Suprapubic skin (tissue), 4 donors: Measurements from ENCODE around the gene UBA5. TPM values are rescaled to one million over a fixed set of nuclear protein-coding genes. Genes with fewer than 3 reads are reported as not detected.

Experiments used
- DNase-seq, 2 donors: peaks; one replicate each; pipeline ENCODE4 v3.0.0-alpha.2; 2019; ENCODE audit warnings: low spot score in 2 of 2
- H3K27ac ChIP-seq: fragments of 200-600 bp; sonication (generic); one replicate; pipeline ENCODE4 v1.5.1; 2019
- H3K27me3 ChIP-seq: fragments of 200-600 bp; sonication (generic); one replicate; pipeline ENCODE4 v1.5.1; 2019
- H3K36me3 ChIP-seq: fragments of 200-600 bp; sonication (generic); one replicate; pipeline ENCODE4 v1.5.1; 2019
- H3K4me1 ChIP-seq: fragments of 200-600 bp; sonication (generic); one replicate; pipeline ENCODE4 v1.5.1; 2019
- H3K4me3 ChIP-seq: fragments of 200-600 bp; sonication (generic); one replicate; pipeline ENCODE4 v1.5.1; 2019; ENCODE audit warnings: mild to moderate bottlenecking
- H3K9me3 ChIP-seq: fragments of 200-600 bp; sonication (generic); one replicate; pipeline ENCODE4 v1.5.1; 2019
- EP300 ChIP-seq: sonication (generic); formaldehyde crosslinking; IDR thresholded peaks from one replicate; pipeline ENCODE4 v1.6.1; 2017; ENCODE audit warnings: antibody characterized with exemption
- POLR2A ChIP-seq, 2 donors: fragments of 450-650 bp; IDR thresholded peaks; one replicate each; pipeline ENCODE4 v1.6.1; 2017; ENCODE audit warnings: antibody characterized with exemption in 2 of 2, mild to moderate bottlenecking in 2 of 2, moderate library complexity in 2 of 2
- POLR2AphosphoS5 ChIP-seq, 3 donors: sonication (generic); formaldehyde crosslinking; IDR thresholded peaks; one replicate each; pipeline ENCODE4 v1.6.1; 2017; ENCODE audit warnings: antibody characterized with exemption in 3 of 3
- WGBS: methylation state at CpG from one replicate; pipeline ENCODE4 v1.1.5; 2018; 5-methylcytosine and 5-hydroxymethylcytosine counted together
- total RNA-seq, 4 donors: library from RNA; depleted of rRNA; stranded (reverse); fragments of >200 nt; gene quantifications; one replicate each; pipeline ENCODE4 v1.1.0, GENCODE V29; 2016
- TF ChIP-seq, protein P1 (sequence below), 2 donors: fragments of 200-600 bp in 1 of 2; fragments of 450-650 bp in 1 of 2; sonication (generic) in 1 of 2; IDR thresholded peaks; one replicate each; pipeline ENCODE4 v1.5.1; 2016 to 2019; ENCODE audit warnings: antibody characterized with exemption in 2 of 2, mild to moderate bottlenecking in 1 of 2, moderate library complexity in 1 of 2

The UBA5 gene
- total RNA-seq, 4 donors from 2014 or later: 16.3 to 52.3 (median 27.5) TPM

DNA sequence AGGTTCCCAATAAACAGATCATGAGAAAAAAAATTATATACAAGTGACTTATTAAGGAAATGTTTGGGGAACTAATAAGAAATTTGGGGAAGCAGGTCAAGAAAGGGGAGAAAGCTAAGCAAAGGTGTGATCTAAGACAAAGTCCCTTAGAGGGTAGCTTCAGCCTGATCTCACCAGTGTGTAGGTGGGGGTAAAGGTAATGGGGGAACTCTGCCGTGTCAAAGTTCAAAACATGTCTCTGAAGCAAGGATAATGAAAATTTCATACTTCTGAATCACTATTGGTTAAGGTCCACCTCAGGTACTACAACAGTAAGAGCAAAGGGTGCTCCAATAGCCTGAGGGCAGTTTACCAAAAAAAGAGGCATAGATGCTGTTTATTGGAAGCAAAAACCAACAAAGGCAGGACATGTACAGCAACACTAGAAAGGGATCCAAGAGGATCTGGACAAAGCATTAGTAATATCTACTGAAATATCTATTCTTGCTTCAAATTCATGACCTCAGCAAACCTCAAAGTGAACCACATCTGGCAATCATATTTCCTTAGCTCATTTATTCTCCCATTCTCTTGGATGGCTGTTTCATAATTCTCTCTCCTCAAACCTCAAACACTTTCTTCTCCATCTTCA is 7.4 kb upstream of the UBA5 start:
- DNase-seq: no peak
- no peak overlapping the region for H3K4me3 ChIP-seq
- TF ChIP-seq POLR2A (IDR thresholded peaks at IDR 0.05) (no peak), EP300 (no peak), POLR2AphosphoS5 (IDR thresholded peaks at IDR 0.05) (no peak)
- TF ChIP-seq, protein P1, sequence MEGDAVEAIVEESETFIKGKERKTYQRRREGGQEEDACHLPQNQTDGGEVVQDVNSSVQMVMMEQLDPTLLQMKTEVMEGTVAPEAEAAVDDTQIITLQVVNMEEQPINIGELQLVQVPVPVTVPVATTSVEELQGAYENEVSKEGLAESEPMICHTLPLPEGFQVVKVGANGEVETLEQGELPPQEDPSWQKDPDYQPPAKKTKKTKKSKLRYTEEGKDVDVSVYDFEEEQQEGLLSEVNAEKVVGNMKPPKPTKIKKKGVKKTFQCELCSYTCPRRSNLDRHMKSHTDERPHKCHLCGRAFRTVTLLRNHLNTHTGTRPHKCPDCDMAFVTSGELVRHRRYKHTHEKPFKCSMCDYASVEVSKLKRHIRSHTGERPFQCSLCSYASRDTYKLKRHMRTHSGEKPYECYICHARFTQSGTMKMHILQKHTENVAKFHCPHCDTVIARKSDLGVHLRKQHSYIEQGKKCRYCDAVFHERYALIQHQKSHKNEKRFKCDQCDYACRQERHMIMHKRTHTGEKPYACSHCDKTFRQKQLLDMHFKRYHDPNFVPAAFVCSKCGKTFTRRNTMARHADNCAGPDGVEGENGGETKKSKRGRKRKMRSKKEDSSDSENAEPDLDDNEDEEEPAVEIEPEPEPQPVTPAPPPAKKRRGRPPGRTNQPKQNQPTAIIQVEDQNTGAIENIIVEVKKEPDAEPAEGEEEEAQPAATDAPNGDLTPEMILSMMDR (IDR thresholded peaks at IDR 0.05): no peak
- 84% methylated on average over 1 of the region's 1 CpG for WGBS
- H3K27ac ChIP-seq: no peak overlapping the region
- no peaks in the 10 kb centered on the region for H3K27me3 ChIP-seq
- peaks cover 5% of the 10 kb centered on the region for H3K4me1 ChIP-seq
- H3K36me3 ChIP-seq: no peaks in the 10 kb centered on the region
- no peaks in the 10 kb centered on the region for H3K9me3 ChIP-seq

DNA sequence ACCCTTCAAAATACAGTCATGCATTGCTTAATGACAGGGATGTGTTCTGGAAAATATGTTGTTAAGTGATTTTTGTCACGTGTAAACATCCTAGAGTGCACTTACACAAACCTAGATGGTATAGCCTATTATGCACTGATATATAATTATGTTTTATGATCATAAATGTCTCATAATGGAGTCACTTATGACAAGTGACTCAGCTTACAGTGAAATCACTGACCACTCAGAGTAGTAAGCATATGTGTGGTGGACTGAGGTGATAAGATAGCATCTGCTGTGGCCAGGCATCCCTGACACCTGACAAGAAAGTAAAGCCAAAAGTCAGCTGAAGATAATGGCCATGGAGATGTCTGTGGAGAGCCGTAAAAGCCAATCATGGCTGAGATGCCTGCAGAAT is 5.9 kb upstream of the UBA5 start:
- H3K27ac ChIP-seq: no peak overlapping the region
- DNase-seq: no peak
- WGBS: 95% methylated on average over 2 of the region's 2 CpGs
- H3K36me3 ChIP-seq: no peaks in the 10 kb centered on the region
- TF ChIP-seq EP300: no peak
- TF ChIP-seq, protein P1 (IDR thresholded peaks at IDR 0.05): no peak
- no peak for TF ChIP-seq POLR2AphosphoS5 (IDR thresholded peaks at IDR 0.05)
- no peak for TF ChIP-seq POLR2A (IDR thresholded peaks at IDR 0.05)
- H3K4me1 ChIP-seq: peaks cover 19% of the 10 kb centered on the region
- no peaks in the 10 kb centered on the region for H3K9me3 ChIP-seq
- no peaks in the 10 kb centered on the region for H3K27me3 ChIP-seq
- no peak overlapping the region for H3K4me3 ChIP-seq

DNA sequence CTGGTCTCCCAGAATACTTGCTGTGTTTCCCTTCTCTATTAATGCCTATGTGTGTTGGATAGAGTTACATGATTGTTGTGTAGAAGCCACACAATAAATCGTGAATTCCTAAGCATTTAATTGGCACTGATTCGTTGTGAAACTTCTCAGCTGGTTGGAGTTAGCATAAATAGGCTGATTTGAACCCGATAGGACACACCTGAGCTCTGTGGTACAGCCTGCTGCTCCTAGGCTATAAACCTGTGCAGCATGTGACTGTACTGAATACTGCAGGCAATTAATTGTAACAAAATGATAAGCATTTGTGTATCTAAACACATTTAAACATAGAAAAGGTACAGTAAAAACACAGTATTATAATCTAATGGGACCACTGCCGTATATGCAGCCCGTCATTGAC is 5.4 kb upstream of the UBA5 start:
- Histone ChIP-seq H3K27ac (no peak overlapping the region), H3K27me3 (no peaks in the 10 kb centered on the region), H3K9me3 (no peaks in the 10 kb centered on the region), H3K4me3 (no peak overlapping the region), H3K36me3 (no peaks in the 10 kb centered on the region), H3K4me1 (peaks cover 22% of the 10 kb centered on the region)
- DNase-seq: no peak
- 76% methylated on average over 5 of the region's 5 CpGs for WGBS
- TF ChIP-seq POLR2AphosphoS5 (IDR thresholded peaks at IDR 0.05) (no peak), POLR2A (IDR thresholded peaks at IDR 0.05) (no peak)

DNA sequence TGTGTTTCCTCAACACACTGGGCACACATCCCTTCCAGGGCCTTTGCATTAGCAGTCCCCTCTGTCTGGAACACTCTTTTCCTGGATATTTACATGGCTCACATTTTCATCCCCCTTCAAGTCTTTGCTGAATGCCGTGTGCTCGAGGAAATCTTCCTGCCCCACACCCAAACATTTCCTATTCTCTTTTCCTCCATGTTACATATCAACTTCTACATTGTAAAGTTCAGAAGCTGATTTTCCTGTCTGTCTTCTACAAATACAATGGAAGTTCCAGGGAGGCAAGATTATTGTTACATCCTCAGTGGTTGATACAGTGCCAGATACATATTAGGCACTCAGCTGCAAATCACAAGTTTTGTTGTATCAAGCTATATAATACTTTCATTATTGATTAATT is 4.7 kb upstream of the UBA5 start:
- Histone ChIP-seq H3K4me3 (no peak overlapping the region), H3K4me1 (peaks cover 22% of the 10 kb centered on the region), H3K9me3 (no peaks in the 10 kb centered on the region), H3K27me3 (no peaks in the 10 kb centered on the region), H3K36me3 (no peaks in the 10 kb centered on the region), H3K27ac (no peak overlapping the region)
- WGBS: 74% methylated on average over 2 of the region's 2 CpGs
- no peak for TF ChIP-seq POLR2A (IDR thresholded peaks at IDR 0.05)
- TF ChIP-seq, protein P1 (IDR thresholded peaks at IDR 0.05): no peak
- no peak for TF ChIP-seq POLR2AphosphoS5 (IDR thresholded peaks at IDR 0.05)
- no peak for TF ChIP-seq EP300
- DNase-seq: no peak

DNA sequence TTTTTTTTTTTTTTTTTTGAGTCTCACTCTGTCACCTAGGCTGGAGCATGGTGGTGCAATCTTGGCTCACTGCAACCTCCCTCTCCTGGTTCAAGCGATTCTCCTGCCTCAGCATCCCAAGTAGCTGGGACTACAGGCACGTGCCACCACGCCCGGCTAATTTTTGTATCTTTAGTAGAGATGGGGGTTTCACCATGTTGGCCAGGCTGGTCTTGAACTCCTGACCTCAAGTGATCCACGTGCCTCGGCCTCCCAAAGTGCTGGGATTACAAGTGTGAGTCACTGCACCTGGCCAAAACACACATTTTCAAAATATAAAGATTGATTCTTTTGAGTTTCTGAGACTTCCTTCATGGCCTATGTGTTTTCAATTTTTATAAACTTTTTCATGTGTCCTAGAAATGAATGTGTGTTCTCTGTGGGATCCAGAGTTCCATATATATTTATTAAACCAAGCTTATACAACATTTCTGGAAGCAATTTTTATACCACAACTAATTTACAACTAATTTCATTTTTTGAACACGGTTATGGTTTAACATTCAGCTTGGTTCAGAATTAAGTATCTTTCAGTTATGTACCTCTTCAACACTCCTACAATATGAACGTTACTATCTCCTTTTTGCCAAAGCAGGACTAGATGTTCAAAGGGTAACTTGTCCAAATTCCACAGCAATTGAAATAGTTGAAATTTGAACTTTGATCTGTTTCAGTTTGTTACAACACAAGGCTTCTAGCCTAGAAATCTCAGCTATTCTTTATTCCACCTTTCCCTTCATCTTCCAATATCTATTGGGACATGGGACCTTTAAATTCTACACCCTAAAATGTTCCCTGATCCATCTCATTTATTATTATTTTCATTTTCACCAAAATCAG is 2.0 kb upstream of the UBA5 start:
- H3K4me3 ChIP-seq: peak overlapping the region; percentile 92
- no peak for TF ChIP-seq POLR2AphosphoS5 (IDR thresholded peaks at IDR 0.05)
- no peak for TF ChIP-seq POLR2A (IDR thresholded peaks at IDR 0.05)
- TF ChIP-seq, protein P1 (IDR thresholded peaks at IDR 0.05): no peak
- no peak for TF ChIP-seq EP300
- no peak overlapping the region for H3K27ac ChIP-seq
- no peaks in the 10 kb centered on the region for H3K27me3 ChIP-seq
- no peaks in the 10 kb centered on the region for H3K9me3 ChIP-seq
- DNase-seq: no peak
- peaks cover 37% of the 10 kb centered on the region for H3K4me1 ChIP-seq
- WGBS: 72% methylated on average over 8 of the region's 8 CpGs
- H3K36me3 ChIP-seq: no peaks in the 10 kb centered on the region
